HG02970 (cell line): Measurements from ENCODE around the gene CTSC.

Experiments used
- ATAC-seq: cut with Tn5 transposase; IDR thresholded peaks from one replicate; pipeline ENCODE4 v1.9.1; 2021; ENCODE audit warnings: mild to moderate bottlenecking, moderate library complexity, moderate number of reproducible peaks; ENCODE audit not compliant: unreplicated experiment, low FRiP score

CTSC gene

GRCh38 chr11:88353835-88354496 lies 16.4 kb upstream of the CTSC start:
- ATAC-seq: no peak

GRCh38 chr11:88353386-88353785 lies 15.8 kb upstream of the CTSC start:
- no peak for ATAC-seq

- no peak for ATAC-seq
These were observed 14.6 kb upstream of the CTSC start for GRCh38 chr11:88352139-88352538.

DNA sequence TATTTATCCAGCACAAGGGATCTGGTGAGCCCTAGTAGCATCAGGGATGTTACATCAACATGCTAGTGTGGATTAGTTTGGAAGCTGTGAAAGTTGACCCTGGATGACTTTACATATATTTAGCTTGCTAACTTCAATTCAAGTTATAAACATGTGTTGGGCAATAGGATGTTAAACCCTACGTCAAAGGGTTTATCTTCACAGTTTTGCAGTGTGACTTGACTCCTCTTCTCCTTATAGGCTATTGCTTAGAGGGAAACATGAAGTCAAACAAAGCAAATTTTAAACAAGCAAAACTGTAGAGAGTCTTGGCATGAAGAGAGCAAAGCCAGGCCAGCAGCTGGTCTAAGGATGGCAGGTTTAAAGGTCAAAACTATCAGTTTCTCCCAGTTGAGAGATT lies 11.3 kb upstream of the CTSC start:
- ATAC-seq: no peak

GRCh38 chr11:88345949-88346348 lies 8.4 kb upstream of the CTSC start:
- no peak for ATAC-seq

GRCh38 chr11:88345408-88345807 lies 7.9 kb upstream of the CTSC start:
- ATAC-seq: no peak

DNA sequence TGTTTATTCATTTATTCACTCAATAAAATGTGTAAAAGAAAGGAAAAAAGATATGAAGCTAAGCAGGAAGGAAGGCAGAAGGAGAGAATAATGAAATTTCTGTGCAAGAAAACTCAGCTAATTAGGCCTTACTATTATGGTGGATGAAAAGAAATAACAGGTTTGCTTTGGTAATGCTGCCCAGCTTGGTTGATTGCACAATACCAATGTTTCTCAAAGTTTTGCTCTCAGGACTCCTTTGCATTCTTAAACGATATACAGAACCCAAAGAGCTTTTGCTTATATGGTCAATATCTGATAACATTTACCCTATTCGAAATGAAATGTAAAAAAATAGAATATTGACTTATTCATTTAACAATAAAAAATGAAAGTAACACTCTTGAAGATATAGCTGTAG lies 7.3 kb upstream of the CTSC start:
- ATAC-seq: no peak

- no peak for ATAC-seq
These were observed 4.2 kb upstream of the CTSC start for GRCh38 chr11:88341522-88342251.

GRCh38 chr11:88340366-88340935 lies 2.9 kb upstream of the CTSC start:
- no peak for ATAC-seq

DNA sequence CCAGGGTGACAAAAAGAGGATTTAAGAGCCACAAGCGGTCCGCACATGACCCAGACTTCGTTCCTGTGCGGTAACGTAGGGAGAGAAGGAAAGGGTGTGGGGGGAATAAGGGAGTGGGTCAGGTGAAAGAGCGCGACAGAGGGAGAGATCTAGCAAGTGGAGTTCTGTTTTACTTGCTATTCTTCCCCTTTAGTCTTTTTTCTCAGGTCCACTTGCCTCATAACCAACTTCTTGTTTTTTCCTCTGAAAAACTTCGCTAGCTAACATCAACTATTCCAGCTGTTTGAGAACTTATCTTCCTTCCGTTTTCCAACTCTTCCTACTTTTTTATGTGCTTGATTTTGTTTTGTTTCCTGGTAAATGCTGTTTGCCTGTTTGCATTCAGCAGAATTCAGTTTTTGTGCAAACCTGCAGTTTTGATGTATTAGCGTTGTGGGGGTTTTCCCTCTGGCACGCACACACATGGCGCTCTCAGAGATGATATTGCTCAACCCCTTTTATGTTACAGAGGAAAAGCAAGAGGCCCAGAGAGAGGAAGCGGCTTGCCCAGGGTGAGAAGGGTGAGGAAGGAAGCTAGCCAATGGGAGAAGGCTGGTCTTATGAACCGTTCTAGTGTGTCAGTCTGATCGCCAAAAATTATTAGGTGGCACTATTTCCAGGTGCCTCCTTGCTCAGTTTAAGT lies 592 bp upstream of the CTSC start:
- ATAC-seq: peak; percentile 10

DNA sequence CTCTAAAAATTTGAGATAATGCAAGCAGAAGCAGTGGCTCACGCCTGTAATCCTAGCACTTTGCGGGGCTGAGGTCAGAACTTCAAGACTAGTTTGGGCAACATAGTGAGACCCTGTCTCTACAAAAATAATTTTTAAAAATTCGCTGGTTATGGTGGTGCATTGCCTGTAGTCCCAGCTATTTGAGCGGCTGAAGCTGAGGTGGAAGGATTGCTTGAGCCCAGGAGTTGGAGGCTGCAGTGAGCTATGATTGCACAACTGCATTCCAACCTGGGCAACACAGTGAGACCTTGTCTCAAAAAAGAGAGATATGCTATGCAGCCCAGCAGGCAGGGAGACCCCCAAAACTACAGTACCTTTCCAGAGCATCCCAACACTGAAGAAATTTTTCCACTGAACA lies 2.3 kb downstream of the CTSC start:
- ATAC-seq: no peak

DNA sequence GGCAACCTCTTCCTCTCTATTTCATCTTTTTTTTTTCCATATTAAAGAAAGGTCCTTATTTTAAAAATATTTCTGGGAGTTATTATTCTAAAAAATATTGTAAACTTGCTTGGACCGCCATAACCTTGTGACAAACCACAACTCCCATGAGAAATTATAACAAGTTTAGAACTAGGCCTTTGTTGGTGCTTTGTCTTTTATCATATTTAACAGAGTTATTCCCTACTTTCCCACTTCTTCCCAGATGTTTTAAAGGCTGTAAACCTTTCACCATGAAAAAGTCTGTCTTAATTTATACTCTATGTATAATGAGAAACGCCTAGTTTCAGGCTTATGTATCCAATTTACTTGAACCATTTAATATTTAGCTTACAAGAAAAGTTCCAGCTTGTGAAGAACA lies 3.7 kb downstream of the CTSC start:
- no peak for ATAC-seq

DNA sequence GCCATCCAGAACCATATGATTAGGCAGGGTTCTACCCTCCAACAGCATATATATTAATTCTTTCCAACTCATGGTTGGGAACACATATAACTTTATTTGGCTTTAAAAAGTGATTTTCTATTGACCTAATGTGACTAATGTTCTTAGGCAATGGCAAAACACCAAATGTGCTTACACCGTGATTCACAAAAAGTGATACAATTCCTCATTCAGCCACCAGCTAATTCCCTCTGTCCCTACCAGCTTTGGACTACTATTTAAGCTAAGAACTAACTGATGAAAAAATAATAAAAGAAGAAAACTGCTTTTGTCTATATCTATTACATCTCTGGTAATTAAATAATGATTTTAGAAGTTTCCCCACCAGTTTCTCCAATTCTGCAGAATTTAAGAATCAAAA lies 4.7 kb downstream of the CTSC start:
- ATAC-seq: no peak

DNA sequence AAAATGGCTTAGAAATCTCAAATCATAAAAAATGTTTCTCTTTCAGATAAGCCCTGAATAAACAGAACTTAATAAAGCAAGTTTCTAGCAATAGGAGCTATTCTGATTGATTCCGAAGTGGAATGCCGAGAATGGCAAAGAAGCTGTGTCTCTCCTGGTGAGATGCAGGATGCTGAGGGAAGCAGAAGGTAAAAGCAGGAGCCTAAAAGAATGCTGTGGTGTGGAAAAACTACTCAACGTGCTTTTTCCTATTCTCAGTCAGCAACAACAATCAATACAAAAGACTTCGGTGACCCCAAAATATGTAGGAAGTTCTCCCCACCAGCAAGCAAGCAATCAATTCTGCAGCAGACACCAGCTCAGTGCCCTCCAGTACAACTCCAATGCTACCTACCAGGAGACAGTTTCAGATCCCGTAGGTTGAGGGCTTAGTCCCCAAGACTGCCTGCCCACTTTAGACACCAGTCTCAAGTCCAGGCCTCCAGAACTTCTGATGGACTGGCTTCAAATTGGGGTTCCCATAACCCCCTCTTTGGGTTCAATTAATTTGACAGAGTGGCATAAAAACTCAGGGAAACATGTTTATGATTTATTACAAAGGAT lies 6.6 kb downstream of the CTSC start:
- ATAC-seq: no peak

DNA sequence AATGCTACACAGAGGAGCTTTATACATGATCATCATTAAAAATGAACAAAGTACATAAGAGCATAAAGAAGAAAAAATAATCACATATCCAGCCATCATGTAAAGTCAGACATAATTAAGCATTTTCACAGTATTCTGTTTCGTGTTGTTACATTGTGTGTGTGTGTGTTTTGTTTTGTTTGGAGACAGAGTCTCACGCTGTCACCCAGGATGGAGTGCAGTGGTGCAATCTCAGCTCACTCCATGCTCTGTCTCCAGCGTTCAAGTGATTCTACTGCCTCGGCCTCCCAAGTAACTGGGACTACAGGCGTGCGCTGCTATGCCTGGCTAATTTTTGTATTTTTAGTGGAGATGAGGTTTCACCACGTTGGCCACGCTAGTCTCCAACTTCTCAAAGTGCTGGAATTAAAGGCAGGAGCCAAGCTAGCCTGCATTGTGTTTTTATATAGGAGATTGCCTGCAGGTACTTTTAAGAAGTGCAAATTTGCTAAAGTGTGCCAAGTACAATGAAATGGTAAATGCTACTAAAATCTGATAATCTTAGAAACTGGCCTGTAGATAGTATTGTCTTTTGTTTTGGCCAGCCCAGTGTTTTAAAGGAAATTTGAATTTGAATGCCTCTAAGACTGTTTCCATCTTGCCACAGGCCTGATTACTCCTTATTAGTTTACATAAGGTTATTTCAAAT lies 7.8 kb downstream of the CTSC start:
- ATAC-seq: no peak

DNA sequence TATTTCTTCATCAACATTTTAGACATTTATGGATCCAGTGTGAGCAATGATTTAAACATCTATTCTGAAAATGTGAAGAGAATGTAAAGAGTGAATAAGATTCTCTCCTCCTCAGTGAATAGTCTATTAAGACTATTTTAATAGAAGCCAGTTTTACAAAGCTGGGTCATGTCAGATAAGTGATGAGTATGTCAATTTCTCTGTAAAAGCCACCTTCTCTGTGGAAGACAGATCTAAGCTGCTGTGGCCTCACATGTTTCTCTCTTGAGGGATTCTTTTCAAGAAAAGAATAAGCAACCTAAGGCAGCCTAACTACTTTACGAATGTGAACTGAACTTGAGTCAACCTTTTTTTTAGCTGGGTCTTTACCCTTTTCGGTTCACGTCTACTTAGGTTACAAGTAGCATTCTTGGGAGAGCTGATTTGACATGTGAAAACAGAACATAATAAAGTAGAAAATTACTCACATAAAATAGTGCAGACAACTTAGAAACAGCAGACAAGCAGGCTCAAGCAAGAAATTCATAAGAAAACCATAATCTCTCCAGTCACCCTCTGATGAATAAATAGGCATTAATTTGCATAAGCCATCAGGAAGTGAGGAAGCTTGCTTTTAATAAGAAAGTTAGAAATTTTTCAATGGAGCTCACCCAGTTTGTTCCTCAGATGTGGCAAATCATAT lies 9.9 kb downstream of the CTSC start:
- ATAC-seq: no peak

GRCh38 chr11:88327061-88327460 lies 10.5 kb downstream of the CTSC start:
- ATAC-seq: no peak

GRCh38 chr11:88326099-88326498 lies 11.4 kb downstream of the CTSC start:
- ATAC-seq: no peak

DNA sequence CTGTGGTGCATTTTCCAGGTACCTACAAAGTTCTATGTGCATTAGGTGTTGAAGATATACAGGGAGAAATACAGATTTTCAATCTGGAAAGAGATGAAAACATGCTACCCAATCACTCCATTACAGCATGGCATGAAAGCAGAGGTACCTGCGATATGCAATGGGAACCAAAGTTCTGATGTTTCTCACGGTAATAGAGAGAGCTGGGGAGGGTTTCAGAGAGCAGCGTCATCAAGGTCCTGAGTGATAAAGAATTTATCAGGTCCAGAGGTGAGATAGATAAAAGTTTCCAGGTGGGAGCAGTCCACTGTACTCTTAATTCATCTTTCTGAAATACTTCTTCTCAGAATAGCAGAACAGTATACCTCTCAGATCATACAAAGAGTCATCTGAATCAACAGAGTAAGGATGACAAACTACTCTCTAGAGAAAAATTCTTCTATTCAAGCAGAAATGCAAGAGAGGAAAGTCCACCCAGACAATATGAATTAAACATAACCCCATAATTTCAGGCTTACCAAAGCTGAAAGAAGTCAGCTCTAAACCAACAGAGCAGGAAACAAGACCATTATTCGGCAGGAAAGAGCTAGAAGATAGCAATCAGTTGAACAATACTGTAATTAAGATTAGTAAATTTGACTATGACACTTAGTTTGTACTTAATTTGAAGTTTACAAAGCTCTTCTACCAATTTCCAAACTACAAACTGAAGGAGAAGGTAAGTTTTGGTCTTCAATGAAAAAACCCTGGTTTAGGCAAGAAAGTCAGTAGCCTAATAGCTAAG lies 12.8 kb downstream of the CTSC start:
- no peak for ATAC-seq
